NCI-H82 treated with DMSO at 0.1 percent for 48 hours (cell line): Measurements from ENCODE around the gene WEE1.
"Not testable (repeated sequence)": the region's sequence is repeated elsewhere in the genome, so short reads cannot be mapped to it uniquely, and the experiment has no call there.

Experiments
- DNase-seq: peaks from one replicate; lab custom pipeline; 2025; ENCODE audit not compliant: unreplicated experiment; lab: John Stamatoyannopoulos, UW

WEE1 gene

DNA sequence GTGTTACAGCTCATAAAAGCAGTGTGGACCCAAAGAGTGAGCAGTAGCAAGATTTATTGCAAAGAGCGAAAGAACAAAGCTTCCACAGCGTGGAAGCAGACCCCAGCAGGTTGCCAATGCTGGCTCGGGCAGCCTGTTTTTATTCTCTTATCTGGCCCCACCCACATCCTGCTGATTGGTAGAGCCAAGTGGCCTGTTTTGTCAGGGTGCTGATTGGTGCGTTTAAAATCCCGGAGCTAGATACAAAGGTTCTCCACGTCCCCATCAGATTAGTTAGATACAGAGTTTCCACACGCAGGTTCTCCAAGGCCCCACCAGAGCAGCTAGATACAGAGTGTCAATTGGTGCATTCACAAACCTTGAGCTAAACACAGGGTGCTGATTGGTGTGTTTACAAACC, 48.9 kb downstream of the WEE1 start:
- not testable (repeated sequence) for DNase-seq

DNA sequence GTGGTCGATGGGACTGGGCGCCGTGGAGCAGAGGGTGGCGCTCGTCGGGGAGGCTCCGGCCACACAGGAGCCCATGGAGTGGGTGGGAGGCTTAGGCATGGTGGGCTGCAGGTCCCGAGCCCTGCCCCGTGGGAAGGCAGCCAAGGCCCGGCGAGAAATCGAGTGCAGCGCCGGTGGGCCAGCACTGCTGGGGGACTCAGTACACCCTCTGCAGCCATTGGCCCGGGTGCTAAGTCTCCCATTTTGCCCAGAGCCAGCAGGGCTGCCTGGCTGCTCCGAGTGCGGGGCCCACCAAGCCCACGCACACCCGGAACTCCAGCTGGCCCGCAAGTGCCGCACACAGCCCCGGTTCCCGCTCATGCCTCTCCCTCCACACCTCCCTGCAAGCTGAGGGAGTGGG, 49.6 kb downstream of the WEE1 start:
- DNase-seq = not testable (repeated sequence)

DNA sequence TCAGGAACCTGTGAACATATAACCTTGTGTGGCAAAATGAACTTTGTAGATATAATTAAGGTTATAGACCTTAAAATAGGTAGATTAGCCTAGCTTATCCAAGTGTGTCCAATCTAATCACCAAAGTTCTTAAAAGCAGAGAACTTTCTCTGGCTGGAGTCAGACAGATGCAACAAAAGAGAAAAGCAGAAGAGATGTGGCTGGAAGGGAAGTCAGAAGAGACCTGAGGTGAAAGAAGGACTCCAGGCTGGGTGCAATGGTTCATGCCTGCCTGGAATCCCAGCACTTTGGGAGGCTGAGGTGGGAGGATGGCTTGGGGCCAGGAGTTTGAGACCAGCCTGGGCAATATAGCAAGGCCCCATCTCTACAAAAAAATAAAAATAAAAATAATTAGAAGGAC, 51.0 kb downstream of the WEE1 start:
- no peak for DNase-seq

DNA sequence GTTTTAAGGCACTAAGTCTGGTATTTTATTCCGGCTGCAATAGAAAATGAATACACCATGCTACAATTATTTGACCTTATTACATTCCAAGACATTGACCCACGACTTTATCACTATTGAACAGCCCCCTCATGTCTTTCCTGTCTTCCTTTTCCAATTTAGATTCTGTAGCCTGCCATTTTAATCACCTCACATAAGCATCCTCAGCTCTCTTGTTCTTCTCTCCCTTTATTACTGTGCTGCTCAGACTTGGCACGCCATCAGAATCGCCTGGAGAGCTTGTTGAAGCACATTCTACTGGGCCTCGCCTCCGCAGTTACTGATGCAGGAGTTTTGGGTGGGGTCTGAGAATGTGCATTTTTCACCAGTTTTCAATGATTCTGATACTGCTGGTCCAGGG, 51.7 kb downstream of the WEE1 start:
- DNase-seq = no peak

DNA sequence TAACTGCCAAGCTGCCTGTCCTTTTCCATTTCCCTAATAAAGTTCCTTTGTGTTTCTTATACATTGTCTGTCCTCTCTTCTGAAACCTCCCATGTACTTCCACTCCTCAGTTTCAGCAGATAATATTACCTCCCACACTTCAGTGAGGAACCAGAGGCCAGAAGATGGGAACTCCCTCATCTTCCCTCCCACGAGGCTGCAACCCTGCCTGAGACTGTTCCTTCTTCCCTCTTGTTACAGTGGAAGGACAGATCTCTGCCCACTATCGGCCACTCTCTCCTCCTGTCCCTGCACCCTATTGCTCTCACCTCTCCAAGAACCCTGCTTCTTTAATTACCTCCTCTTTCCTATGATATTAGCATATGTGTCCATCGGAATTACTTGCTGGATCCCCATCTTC, 52.3 kb downstream of the WEE1 start:
- no peak for DNase-seq

DNA sequence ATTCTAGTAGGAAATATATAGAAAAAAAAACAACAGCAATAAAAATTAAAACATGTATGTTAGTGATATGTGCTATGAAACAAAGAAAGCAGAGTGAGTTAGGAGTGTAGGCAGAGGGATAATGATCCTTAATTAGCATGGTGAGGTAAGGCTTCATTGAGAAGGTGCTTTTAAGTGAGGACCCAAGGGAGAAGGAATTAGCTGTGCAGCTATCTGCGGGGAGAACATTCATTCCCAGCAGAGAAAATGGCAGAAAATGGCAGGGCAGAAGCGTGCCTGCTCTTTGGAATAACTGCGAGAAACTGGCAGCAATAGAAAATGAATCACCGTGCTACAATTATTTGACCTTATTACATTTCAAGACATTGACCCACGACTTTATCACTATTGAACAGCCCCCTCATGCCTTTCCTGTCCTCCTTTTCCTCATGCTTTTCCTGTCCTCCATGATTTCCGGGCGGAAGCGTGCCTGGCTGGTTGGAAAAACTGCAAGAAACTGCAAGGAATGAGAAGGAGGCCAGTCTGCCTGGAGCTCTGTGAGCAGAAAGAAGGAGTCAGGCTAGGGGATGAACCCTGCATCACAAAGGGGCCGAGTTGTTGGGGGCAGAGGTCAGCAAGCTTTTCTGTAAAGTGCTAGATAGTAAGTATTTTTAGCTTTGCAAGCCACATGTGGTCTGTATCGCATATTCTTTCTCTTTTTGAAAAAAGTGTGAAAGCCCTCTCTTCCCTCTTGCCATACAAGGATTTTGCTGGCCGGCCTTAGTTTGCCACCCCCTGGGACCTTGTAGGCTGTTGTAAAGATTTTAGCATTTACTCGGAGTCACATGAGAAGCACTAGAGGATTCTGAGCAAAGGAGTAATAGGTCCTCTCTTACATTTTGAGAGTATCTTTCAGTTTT, 53.3 kb downstream of the WEE1 start:
- no peak for DNase-seq

DNA sequence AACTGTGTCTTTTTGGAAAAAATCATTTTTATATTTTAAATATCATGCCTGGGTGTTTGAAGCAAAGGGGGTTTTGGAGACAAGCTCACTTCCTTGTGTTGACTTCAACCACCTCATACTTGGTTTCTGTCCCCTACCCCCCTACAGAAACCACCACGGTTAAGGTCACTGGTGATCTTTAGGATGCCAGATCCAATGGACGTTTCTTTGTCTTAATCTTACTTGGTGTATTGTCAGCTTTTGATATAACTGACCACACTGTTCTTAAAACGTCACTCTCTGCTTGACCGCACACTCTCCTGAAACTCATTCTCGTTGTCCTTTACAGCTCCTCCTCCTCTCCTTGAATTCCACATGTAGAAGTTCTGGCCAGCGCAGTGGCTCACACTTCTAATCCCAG, 55.6 kb downstream of the WEE1 start:
- DNase-seq = no peak

DNA sequence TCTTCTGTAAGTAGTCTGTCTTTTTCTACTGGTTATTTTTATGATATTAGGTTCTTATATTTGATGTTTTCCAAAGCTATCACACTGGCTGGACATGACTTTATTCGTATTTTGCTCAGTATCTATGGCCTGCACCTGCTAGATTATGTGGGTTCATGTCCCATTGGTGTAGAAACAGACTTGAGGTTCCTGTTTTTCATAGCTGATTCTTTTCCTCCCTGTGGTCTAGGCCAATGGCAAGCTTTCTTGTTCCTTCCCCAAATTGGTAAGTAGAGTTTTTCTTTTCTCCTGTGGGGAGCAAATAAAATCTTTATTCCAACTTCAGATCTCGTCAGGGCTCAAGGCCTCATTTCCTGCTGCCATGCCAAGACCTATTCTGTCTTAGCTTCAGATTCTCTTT, 60.2 kb downstream of the WEE1 start:
- DNase-seq = no peak

DNA sequence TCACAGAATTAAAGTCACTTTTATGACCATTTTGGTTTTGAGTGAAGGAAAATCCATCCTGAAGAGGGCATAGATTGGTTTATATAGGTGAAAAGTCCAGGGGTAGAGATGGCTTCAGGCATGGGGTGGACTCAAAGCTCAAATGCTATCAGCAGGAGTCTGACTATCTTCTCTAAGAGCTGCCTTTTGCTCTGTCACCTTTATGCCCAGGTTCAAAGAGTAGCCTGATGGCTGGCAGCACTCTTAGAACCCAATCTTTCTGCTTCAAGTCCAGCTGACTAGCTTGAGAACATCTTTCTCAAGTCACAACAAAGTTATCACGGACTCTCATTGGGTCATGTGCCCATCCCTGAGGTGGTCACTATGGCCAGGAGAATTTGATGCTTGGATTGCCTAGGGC, 63.2 kb downstream of the WEE1 start:
- no peak for DNase-seq

DNA sequence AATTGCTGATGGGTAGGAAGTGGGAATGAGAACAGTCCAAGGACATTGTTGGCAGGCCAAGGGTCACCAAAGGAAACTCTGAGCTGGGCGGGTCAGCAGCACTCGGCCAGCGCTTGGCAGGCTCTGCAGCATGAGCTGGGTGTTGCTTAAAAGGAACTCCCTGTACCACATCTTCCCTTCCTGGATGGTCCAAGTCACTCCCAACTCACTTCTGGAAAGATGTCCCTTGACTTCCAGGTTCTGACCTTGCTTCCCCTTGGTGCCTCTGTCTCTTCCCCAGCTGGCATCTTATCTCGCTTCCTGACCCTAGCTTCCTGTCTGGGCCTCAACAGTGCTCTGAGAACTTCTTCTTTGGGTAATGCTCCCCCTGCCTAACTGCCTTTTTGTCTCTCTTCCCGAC, 65.6 kb downstream of the WEE1 start:
- DNase-seq = no peak
